ENCODE measurements around the gene OR2J3.

The OR2J3 gene

GRCh38 chr6:29107758-29108157 lies at the start of gene OR2J3:
Gene OR2J3, plus strand, starts transcription at chr6:29108058. Its CDS starts 3,833 bp downstream, at chr6:29111891.
- H4K20me1 ChIP-seq (ENCODE audit: insufficient read depth), result no peaks in the 10 kb centered on the region
- H3K27ac ChIP-seq, result no peak within 1 kb of the TSS
- no peak within 1 kb of the TSS for H3K9ac ChIP-seq
- H3K36me3 ChIP-seq (ENCODE audit: insufficient read depth), result no peaks in the 10 kb centered on the region
- no peaks in the 10 kb centered on the region for H3K27me3 ChIP-seq (ENCODE audit: insufficient read depth, low read depth)
- H3K4me1 ChIP-seq (ENCODE audit: low read depth, poor library complexity, severe bottlenecking), result no peaks in the 10 kb centered on the region
- no peaks in the 10 kb centered on the region for H3K79me2 ChIP-seq (ENCODE audit: insufficient read depth, low read depth)
- H3K4me2 ChIP-seq, result no peak within 1 kb of the TSS
- no peak within 1 kb of the TSS for H3K4me3 ChIP-seq (IDR thresholded peaks at IDR 0.05; ENCODE audit: insufficient read depth, low read depth, low read length)
- H2AFZ ChIP-seq (ENCODE audit: low read depth), result no peak within 1 kb of the TSS
- TF ChIP-seq, protein P1, sequence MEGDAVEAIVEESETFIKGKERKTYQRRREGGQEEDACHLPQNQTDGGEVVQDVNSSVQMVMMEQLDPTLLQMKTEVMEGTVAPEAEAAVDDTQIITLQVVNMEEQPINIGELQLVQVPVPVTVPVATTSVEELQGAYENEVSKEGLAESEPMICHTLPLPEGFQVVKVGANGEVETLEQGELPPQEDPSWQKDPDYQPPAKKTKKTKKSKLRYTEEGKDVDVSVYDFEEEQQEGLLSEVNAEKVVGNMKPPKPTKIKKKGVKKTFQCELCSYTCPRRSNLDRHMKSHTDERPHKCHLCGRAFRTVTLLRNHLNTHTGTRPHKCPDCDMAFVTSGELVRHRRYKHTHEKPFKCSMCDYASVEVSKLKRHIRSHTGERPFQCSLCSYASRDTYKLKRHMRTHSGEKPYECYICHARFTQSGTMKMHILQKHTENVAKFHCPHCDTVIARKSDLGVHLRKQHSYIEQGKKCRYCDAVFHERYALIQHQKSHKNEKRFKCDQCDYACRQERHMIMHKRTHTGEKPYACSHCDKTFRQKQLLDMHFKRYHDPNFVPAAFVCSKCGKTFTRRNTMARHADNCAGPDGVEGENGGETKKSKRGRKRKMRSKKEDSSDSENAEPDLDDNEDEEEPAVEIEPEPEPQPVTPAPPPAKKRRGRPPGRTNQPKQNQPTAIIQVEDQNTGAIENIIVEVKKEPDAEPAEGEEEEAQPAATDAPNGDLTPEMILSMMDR (conservative IDR thresholded peaks at IDR 0.05; ENCODE audit: low read depth, low read length), result no peak

DNA sequence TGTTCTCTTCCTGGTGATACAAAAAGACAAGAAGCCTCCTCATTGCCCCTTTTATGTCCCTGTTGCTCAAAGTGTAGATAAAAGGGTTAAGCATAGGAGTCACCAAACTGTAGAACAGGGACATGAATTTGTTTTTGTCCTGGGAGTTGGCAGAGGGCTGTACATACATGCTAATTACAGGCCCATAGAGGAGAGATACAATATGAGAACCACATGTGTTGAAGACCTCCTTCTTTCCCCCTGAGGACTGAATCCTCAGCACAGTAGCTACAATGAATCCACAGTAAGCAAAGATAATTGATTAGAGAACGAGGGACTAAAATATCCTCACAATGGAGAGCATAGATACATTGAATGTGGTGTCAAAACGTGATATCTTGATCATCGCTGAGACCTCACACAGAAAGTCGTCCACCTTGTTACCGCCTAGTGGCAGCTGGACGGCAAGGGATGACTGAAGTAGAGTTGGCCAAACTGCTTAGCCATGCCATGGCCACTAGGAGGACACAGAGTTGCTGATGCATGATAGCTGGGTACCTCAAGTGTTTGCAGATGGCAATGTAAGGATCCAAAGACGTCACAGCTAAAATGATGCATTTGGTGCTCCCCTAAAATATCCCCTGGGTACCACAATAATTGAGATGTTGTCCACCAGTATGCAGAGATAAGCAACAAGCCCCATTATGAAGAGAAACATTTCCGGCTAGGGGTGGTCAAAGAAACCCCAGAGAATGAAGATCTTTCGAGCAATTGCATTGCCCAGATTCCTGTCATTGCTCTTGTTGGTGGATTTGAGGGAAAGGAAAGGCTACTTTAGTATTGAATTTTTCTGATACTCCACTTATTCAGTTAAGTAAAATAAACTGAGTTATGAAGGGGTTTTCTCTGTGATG lies 35.8 kb upstream of the OR2J3 start:
- Histone ChIP-seq H3K36me3 (ENCODE audit: insufficient read depth) (no peaks in the 10 kb centered on the region), H3K4me2 (no peak overlapping the region), H3K4me3 (IDR thresholded peaks at IDR 0.05; ENCODE audit: insufficient read depth, low read depth, low read length) (no peak overlapping the region), H2AFZ (ENCODE audit: low read depth) (no peak overlapping the region), H4K20me1 (ENCODE audit: insufficient read depth) (no peaks in the 10 kb centered on the region), H3K9ac (no peak overlapping the region), H3K79me2 (ENCODE audit: insufficient read depth, low read depth) (no peaks in the 10 kb centered on the region), H3K27me3 (ENCODE audit: insufficient read depth, low read depth) (no peaks in the 10 kb centered on the region), H3K27ac (no peak overlapping the region), H3K4me1 (ENCODE audit: low read depth, poor library complexity, severe bottlenecking) (no peaks in the 10 kb centered on the region)
- TF ChIP-seq, protein P1 (conservative IDR thresholded peaks at IDR 0.05; ENCODE audit: low read depth, low read length), result peak; percentile 57

GRCh38 chr6:29079203-29079602 lies 28.7 kb upstream of the OR2J3 start:
- no peaks in the 10 kb centered on the region for H3K36me3 ChIP-seq (ENCODE audit: insufficient read depth)
- no peak overlapping the region for H3K9ac ChIP-seq
- no peaks in the 10 kb centered on the region for H3K27me3 ChIP-seq (ENCODE audit: insufficient read depth, low read depth)
- no peaks in the 10 kb centered on the region for H3K79me2 ChIP-seq (ENCODE audit: insufficient read depth, low read depth)
- no peak overlapping the region for H2AFZ ChIP-seq (ENCODE audit: low read depth)
- H4K20me1 ChIP-seq (ENCODE audit: insufficient read depth), result no peaks in the 10 kb centered on the region
- TF ChIP-seq, protein P1 (conservative IDR thresholded peaks at IDR 0.05; ENCODE audit: low read depth, low read length), result no peak
- no peak overlapping the region for H3K27ac ChIP-seq
- H3K4me1 ChIP-seq (ENCODE audit: low read depth, poor library complexity, severe bottlenecking), result no peaks in the 10 kb centered on the region
- no peak overlapping the region for H3K4me2 ChIP-seq
- no peak overlapping the region for H3K4me3 ChIP-seq (IDR thresholded peaks at IDR 0.05; ENCODE audit: insufficient read depth, low read depth, low read length)

- H4K20me1 ChIP-seq (ENCODE audit: insufficient read depth), result no peaks in the 10 kb centered on the region
- no peak overlapping the region for H3K4me3 ChIP-seq (IDR thresholded peaks at IDR 0.05; ENCODE audit: insufficient read depth, low read depth, low read length)
- H3K36me3 ChIP-seq (ENCODE audit: insufficient read depth), result no peaks in the 10 kb centered on the region
- no peak overlapping the region for H3K4me2 ChIP-seq
- no peak overlapping the region for H2AFZ ChIP-seq (ENCODE audit: low read depth)
- no peaks in the 10 kb centered on the region for H3K79me2 ChIP-seq (ENCODE audit: insufficient read depth, low read depth)
- H3K27me3 ChIP-seq (ENCODE audit: insufficient read depth, low read depth), result no peaks in the 10 kb centered on the region
- no peak overlapping the region for H3K27ac ChIP-seq
- no peaks in the 10 kb centered on the region for H3K4me1 ChIP-seq (ENCODE audit: low read depth, poor library complexity, severe bottlenecking)
- TF ChIP-seq, protein P1 (conservative IDR thresholded peaks at IDR 0.05; ENCODE audit: low read depth, low read length), result no peak
- no peak overlapping the region for H3K9ac ChIP-seq
Observed at GRCh38 chr6:29081312-29081711, 26.5 kb upstream of the OR2J3 start.

All from KMS-11 (cell line).